HG03039 (cell line): Measurements from ENCODE around the gene CUL4A.
"Not testable (repeated sequence)": the region's sequence is repeated elsewhere in the genome, so short reads cannot be mapped to it uniquely, and the experiment has no call there.

ENCODE experiments used
- ATAC-seq: cut with Tn5 transposase; IDR thresholded peaks from one replicate; pipeline ENCODE4 v1.9.1; 2021; ENCODE audit warnings: mild to moderate bottlenecking, moderate library complexity; ENCODE audit not compliant: unreplicated experiment

The CUL4A gene

DNA sequence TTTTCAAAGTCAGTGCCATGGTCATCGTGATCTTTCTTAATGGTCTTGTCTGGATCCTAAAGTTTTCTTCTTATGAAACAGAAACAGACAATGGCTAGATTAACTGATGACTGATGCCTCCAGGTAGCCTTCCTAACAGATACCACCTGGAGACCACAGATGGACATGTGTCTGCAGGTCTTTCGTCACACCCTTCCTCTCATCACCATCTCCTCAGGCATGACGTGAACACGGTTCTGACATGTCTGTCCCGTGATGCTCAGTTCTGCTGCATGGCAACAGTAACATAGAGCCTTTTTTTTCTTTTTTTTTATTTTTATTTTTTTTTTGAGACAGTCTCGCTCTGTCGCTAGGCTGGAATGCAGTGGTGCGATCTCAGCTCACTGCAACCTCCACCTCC is 74.5 kb downstream of the CUL4A start:
- ATAC-seq = no peak

DNA sequence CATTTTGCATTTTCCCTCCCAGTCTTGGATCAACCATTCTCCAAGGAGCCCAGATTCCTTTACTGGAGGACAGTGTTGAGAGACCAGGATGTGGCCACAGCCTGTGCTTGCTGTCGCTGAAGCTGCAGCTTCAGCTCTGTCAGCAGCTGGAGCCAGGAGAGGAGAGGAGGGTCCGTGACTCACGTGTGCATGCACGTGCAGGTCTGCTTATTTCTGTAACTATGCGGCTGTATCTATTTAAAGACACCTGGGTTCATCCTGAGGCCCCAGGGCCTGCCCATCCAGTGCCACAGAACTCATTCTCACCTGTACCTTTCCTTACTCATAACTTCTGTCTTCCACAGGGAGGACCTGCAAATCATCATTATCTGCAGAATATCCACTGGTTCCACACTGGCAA is 79.5 kb downstream of the CUL4A start:
- ATAC-seq = no peak

DNA sequence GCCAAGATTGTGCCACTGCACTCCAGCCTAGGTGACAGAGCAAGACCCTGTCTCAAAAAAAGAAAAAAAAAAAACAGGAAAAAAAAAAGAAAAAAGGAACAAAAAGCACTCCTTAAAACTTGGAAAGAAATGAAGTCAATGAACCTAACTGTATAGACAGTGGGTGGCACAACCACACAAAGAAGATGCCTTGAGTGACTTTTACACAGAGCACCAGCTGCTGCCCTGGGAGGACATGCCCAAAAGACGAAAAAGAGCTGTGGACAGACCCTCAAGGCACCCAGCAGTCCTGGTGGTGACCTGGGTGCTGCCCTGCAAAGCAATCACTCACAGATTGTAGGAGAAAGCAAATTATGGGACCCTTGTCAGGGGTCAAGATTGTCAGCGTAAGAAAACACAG is 81.7 kb downstream of the CUL4A start:
- no peak for ATAC-seq

DNA sequence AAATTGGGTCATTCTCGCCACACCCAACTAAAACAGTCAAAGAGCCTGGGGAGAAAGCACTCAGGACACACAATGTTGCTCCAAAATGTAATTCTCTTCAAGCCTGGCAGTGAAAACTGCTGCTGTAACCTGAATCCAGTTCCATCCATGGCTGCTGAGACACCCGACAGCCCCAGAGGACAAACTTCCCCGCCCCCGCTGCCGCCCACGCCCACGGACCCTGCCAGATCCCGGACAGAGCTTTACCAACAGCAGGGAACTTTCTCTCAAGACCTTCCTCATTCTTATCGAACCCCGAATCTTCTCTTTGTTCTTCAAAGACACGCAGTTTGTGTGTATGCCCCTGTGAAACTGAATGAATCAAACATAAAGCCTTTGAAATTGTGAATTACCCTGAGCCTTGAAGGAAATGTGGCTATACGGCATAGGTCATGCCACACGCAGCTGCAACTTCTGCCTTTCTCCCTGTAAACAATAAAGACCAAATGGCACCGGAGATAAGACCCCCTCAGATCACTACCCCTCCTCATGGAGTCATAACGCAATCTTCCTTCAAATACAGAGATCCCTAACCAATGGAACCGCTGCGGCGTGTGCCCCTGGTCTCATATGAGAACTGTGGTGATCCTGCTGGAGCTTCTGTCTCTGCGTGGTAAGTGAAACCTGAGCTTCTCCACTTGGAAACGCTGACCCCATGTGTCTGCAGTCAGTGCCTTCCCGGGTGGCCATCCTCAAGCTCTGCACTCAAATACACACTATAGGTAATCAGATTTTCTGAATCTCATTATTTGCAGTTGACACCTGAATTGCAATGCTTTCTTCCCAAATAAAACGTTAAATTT is 82.8 kb downstream of the CUL4A start:
- no peak for ATAC-seq

DNA sequence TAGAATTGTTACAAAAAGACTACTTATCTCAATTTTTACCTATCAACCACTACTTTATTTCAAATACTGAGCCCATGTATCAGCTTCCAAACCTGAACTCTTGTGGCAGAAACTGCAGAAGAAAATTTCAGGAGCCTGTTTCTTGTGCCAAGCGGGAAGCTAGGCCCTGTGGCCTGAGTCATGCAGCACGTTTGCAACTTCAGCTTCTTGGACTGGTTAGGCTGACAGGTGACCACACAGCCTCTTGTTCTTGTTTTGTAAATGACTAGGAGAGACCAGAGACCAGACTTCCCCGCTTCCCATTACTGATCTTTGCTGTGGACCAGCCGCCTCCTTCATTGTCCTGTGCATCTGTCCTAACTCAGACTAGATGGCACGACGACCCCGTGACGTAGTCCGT is 84.3 kb downstream of the CUL4A start:
- no peak for ATAC-seq

DNA sequence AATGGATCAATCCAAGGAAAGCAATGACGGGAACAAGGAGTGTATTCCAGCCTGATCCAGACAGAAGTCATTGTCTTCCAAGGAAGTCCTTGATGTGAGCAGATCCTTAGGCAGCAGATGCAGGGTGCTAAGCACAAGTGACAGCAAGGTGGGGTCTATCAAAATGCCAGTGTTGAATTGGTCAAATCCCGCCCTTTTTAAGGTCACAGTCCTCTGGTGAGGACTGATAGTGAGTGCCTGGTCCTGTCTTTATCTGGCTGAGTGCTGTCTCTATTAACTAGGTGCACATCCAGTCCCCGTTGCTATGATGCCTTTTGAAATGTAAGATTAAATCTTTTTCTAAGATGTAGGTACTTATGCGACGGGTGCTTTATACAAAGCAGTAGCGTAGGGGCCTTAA is 86.4 kb downstream of the CUL4A start:
- no peak for ATAC-seq

DNA sequence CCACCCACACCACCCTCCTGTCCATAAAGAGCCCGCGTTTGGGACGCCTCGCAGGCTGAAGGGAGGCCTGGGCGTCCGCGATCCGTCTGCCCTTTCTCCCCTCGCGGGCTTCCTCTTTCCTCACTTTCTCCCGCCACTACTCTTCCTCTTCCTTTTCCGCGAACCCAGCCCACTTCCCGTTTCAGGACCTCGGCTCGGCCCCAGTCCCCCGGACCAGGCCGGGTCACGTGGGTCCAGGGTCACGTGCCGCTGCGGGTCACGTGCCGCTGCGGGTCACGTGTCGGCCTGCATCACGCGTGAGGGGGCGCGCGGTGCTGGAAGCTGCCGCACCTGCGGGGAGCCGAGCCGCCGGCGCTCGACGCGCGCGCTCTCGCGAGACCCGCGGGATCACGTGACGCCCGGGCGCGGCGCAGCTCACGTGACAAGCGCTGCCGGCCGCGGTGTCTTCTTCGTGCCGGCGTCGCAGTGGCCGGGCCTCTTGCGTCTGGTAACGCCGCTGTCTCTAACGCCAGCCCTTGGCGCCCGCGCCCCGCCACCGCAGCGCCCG is 87.5 kb downstream of the CUL4A start, which contains the start of gene LAMP1:
TSS of gene LAMP1 (plus strand) at position 417 of the 547 bp plus-strand sequence. CDS start 196 bp downstream, outside the sequence.
- peak; percentile 73 for ATAC-seq

DNA sequence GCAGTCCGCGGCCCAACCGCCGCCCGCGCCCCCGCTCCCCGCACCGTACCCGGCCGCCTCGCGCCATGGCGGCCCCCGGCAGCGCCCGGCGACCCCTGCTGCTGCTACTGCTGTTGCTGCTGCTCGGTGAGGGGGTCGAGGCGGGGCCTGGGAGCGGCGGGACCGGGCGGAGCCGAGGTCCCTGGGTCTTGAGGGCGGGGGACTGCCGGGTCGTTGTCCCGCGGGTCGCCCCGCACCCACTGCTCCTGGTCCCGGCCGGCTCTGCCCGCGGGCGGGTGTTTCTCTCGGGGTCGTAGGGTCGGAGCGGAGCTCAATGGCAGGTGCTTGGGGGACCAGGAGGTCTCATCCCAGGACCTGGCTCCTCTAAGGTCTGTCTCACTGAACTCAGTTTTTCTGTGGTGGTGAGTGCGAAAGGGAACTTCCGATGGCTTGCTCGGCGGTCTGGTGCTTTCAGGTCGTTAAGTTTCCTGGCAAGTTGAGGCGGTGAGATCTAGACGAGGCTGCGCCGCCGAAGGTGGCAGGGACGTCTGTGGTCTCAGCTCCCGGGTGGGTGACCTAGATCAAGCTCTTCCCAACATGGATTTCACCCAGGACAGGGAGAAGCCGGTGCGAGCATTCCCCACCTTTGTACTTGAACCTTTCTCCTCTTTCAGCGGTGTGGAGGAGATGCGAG is 88.1 kb downstream of the CUL4A start:
- no peak for ATAC-seq

DNA sequence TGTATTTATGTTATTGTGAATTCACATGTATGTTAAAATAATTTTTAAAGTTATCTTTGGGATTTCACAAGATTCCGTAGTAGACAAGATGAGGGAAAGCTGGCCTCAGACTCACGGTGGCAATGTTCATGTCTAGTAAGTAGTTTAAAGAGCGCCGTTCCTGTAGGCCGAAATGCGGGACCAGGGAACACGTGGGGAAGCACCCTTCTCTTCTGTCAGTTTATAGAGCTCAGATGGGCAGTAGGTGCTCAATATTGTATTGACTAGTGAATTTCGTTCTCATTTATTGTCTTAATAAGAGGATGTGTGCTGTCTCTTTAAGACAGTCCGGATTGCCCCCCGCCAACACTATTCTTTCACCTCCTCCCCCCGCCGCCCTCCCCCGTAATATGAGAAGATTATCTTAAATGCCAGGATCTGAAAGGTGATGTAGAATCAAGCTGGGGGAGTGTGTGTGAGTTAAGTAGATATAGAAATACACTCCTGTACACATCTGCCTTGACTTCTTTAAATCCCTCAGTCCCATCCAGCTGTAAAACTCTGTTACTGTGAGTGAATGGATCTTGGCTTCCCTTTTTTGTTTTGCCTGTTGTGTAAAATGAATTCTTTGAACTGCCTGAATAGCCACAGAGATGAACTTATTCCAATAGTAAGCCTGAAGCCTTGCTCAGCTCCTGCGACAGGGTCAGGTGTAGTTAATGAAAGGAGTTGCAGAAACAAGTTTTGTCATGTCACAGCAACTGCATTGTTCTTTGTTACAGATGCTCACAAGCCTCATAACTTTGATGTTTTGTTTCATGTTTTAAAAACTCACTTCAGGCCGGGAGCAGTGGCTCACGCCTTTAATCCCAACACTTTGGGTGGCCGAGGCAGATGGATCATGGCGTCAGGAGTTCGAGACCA is 88.9 kb downstream of the CUL4A start:
- no peak for ATAC-seq

DNA sequence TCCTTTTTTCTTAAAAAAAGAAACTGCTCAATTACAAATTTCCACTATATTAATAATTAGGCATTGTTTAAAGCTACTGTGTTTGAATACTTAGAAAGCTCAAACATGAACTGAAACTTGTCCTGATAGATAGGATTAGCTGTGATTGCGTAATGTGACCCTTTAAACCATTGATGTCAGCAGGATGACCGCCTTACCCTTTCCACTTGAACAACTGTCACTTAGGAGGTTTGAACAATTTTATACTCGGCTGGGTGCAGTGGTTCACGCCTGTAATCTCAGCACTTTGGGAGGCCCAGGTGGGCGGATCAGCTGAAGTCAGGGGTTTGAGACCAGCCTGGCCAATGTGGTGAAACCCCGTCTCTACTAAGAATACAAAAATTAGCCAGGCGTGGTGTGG is 90.5 kb downstream of the CUL4A start:
- ATAC-seq = no peak

DNA sequence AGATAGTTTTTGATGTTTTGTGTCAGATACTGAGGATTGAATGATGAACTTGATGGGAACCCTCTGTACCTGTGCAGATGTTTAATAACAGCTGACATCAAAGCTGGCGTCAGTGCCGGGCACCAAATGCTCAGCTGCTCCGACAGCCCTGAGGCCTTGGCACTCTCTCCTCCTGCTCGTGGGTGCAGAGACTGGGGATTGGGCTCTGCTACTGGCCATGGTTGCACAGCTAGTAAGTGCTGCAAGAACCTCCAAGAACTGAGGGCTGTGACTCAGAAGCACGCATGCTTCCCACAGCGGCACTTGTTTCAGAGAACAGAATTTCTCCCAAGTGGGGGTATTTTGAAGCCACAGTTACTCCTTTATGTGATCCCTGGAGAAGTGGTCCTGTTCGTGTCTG is 93.6 kb downstream of the CUL4A start:
- ATAC-seq = no peak

DNA sequence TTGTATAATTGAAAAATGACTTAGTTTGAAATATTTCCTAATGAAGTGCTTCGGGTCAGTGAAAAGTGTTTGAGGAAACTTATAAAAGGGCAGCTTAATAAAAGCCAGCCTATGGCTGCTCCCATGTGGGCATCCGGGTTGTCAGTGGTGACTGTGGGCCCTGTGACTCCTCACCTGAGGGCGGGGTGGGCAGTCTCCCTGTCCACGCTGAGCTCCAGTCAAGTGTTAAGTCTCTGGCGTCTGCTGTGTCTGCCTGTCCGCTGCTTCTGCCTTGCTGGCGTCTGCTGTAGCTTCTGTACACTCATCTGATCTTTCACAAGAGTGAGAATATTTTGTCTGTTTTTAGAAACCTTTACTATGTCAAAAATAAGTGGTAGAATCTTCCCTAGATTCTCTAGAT is 94.7 kb downstream of the CUL4A start:
- ATAC-seq = no peak

DNA sequence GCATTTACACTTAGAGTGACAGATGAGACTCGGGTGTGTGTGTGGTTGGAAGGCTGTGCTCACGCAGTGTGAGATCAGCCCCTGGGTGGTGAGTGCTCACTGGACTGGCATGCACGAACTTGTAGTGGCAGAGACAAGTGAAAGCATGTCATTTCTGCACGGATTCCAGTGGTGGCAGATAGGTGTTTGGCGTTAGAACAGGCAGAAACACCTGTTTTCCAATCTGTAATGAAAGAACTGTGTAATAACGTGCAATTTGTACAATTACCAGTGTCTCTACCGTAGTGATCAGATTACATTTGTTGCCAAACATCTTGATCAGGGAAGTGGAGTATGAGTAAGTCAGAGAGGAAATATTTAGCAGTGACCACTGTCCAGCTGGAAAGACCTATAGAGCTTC is 95.8 kb downstream of the CUL4A start:
- no peak for ATAC-seq

DNA sequence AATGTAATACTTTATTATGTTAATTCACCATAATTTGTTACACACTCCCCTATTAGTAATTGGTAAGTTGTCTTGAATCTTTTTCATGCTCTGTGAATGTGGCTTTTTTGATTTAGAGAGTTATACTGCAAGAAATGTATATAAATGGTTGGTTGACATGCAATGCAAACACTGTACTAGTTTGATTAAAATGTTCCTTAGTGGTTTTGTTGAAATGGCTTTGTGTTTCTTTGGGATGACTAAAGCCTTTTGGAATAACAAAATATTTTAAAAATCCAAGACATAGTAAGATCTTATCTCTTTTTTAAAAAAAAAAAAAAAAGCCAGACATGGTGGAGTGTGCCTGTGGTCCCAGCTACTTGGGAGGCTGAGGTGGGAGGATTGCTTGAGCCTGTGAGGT is 98.1 kb downstream of the CUL4A start:
- no peak for ATAC-seq

DNA sequence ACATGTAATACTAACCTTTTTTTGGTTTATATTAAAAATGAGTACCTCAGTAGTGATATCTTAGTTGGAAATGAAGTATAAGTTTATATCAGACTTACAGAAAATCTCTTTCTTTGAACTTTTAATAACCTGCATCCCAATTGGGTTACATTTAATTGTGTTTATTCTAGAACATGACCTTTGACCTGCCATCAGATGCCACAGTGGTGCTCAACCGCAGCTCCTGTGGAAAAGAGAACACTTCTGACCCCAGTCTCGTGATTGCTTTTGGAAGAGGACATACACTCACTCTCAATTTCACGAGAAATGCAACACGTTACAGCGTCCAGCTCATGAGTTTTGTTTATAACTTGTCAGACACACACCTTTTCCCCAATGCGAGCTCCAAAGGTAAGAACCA is 100.1 kb downstream of the CUL4A start:
- no peak for ATAC-seq

DNA sequence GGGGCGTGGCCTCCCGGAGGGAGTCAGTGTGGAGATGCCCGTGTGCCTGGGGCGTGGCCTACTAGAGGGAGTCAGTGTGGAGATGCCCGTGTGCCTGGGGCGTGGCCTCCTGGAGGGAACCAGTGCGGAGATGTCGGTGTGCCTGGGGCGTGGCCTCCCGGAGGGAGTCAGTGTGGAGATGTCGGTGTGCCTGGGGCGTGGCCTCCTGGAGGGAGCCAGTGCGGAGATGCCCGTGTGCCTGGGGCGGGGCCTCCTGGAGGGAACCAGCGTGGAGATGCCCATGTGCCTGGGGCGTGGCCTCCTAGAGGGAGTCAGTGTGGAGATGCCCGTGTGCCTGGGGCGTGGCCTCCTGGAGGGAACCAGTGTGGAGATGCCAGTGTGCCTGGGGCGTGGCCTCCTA is 104.7 kb downstream of the CUL4A start:
- not testable (repeated sequence) for ATAC-seq

DNA sequence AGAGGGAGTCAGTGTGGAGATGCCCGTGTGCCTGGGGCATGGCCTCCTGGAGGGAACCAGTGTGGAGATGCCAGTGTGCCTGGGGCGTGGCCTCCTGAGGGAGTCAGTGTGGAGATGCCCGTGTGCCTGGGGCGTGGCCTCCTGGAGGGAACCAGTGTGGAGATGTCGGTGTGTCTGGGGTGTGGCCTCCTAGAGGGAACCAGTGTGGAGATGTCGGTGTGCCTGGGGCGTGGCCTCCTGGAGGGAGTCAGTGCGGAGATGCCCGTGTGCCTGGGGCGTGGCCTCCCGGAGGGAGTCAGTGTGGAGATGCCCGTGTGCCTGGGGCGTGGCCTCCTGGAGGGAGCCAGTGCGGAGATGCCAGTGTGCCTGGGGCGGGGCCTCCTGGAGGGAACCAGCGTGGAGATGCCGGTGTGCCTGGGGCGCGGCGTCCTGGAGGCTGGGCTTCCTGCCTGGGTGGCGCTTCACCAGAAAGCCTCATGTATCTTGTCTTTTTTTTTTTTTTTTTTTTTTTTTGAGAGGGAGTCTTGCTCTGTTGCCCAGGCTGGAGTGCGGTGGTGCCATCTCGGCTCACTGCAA is 105.6 kb downstream of the CUL4A start:
- ATAC-seq = not testable (repeated sequence)

DNA sequence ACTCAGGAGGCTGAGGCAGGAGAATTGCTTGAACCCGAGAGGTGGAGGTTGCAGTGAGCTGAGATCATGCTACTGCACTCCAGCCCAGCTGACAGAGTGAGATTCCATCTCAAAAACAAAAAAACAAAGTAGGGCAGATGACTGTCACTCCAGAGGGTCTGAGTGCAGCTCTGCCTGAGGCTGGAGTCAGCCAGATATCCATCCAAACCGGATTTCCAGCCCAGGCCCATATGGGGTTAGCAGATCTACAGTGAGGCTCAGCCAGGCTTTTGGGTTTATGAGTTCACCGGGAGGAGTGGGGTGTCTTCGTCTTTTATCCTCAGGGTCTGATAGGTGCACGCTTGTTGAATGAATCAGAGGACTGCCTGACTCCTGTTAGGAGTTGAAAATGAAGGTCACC is 106.6 kb downstream of the CUL4A start:
- no peak for ATAC-seq
